GM18951 (cell line): ENCODE data around the gene PYGO2.
"Not testable (repeated sequence)": the region's sequence is repeated elsewhere in the genome, so short reads cannot be mapped to it uniquely, and the experiment has no call there.

Source experiments
- POLR2A ChIP-seq: IDR thresholded peaks from 4 replicates; pipeline ENCODE4 v1.6.1; 2011; ENCODE audit warnings: mild to moderate bottlenecking; ENCODE audit not compliant: insufficient read length, insufficient read depth; ENCODE audit errors: extremely low read depth
- in situ Hi-C: fragments of 300-500 bp; cut with MboI; formaldehyde crosslinking; loops from one replicate; pipeline ENCODE4 v1.12.0; 2022; ENCODE audit warnings: low sequenced_read_pairs, mixed read lengths, inconsistent platforms; ENCODE audit not compliant: unreplicated experiment

The PYGO2 gene

DNA sequence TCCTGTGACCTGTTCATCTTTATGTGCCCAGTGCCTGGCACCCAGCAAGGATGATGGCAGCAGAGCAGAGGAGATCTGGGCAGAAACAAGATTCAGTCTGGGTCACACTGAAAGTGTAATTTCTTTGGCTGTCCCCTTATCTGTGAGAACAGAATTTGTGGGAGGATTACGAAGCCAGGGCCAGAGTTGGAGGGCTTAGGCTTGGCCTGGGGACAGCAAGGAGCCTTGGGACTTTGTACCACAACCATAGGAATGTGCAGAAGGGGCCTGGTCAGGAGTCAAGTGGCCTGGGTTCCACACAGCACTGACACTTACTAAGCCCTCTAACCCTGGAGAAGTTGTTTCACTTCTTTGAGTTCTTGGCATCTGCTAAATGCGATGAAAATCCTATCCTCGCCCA is 37.9 kb downstream of the PYGO2 start:
- no peak for TF ChIP-seq POLR2A
- in situ Hi-C loops = no loop called here

DNA sequence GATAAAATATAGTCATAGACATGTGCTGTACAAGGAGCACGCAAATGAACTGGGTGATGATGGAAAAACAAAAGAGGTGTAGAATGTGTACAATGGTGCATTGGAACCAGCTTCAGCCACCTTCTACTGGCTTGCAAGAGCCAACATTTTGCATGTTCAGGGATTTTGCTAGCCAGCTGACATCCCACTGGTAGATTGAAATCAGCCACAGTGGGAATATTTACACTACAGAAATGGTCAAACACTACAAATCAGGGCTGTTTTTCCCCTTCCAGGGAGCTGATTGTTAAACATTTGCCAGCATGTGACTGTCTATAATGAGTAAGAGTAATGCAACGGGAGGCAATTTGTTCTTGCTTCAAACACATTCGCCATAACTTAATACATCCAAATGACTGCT is 48.3 kb downstream of the PYGO2 start:
- no peak for TF ChIP-seq POLR2A
- in situ Hi-C loops = no loop called here

DNA sequence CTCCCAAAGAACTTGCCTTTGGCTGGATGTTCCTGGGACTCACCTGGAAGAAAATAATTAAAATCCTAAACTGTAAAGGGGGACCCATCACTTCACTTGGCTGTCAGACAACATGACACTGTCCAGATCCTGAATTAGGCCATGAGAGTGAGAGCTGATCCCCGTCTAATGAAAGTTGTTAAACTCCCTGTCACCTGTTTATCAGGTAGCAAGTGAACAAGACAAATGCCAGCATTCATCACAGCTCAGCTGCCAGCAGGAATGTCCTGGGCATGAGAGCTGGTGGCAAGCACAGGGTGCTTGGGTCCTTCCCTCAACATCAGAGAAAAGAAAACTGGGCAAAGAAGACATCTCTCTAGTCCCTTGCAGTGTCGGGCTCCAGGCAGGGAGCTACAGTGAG is 48.8 kb downstream of the PYGO2 start:
- TF ChIP-seq POLR2A = no peak
- in situ Hi-C loops = no loop called here

DNA sequence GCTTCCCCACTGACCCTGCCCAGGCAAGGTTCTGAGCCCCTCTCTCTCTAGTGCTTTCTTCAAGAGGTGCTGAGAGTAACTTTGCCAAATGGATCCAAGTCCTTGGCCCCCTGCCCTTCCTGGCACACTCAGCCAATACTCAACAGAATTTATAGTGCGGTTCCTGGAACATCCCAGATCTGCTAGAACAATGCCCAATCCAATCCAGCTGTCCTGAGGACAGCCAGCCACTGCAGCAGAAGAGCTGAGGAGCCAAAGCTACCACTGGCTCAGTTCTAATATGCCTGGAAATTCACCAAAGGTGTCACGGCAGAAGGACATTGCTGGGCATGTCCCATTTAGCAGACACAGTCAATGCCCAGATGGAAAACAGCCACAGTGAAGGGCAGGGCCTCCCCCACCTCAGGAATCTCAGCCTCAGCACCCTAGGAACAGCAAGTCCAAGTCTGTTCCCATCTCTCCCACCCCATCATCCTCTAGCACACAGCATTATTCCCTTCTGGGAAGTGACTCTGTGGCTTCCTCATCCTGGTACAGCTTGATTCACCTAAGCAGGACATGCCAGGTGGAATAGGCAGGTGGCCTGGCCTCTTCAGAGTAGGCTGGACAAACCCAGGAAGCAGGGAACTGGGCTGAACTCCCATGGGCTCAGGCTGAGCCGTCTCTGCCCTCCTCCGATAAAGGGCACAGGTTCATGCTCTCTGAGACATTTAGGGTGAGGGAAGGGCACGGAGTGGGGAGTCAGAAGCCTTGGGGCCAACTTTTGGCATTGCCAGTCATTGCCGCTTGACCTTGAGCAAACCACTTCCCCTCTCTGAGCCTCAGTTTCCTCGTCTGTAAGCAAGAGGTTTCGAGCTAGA is 49.7 kb downstream of the PYGO2 start:
- TF ChIP-seq POLR2A = no peak
- in situ Hi-C loops = no loop called here

DNA sequence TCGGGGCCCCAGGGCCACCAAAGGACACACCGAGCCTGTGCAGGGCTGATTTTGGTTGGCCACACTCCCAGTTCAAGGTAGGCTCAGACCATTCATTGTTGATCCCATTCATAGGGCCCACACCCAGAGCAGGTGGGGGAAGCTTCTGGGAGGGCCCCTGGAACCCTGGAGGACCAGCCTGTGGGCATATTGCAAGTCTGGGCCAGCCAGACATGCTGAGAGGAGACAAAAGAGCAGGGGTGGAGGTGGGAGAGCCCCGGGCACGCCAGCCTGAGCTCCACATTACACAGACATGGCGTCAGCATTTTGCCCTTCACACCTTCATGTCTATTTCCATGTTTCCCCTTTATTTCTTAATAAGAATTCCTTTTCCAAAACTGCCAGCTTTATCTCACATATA is 50.7 kb downstream of the PYGO2 start:
- in situ Hi-C loops = no loop called here
- TF ChIP-seq POLR2A = no peak

DNA sequence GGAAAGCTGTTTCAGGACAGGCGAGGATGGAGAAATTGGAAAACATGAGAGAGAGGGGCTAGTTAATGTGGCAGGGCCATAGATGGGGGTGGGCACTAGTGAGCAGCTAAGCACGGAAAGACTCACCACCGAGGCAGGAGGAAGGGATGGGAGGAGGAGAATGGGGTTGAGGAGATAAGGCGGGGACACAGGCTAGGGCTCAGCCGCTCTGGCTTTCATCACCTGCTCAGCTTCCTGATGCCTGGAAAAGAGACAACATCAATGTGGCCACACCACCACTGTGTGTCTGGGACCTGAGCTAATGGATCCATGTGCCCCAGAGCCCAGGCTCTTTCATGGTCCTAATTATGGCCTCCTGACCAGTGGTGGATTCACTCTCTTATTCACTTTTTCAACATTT is 52.6 kb downstream of the PYGO2 start:
- no peak for TF ChIP-seq POLR2A
- in situ Hi-C loops = no loop called here

DNA sequence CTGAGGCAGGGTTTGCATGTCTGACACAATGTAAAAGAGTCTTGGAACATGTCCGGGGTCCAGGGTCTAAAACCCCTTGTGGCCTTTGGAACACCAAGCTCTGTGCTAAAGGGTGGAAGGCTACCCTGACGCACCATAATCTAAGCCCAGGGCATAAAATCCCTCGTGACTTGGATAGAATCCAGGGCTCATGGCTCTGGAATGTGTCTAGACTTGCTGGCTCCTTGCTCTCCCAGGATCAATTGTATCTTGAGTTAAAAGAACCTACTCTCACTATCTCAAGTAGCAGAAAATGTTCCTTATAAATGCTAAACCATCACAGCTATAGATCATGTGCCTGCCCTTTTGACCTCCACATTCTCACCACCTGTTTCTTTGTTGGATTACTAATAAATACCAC is 53.5 kb downstream of the PYGO2 start:
- in situ Hi-C loops = not testable (repeated sequence)
